Activated CD8-positive, alpha-beta memory T cell treated with anti-CD3 and anti-CD28 coated beads for 36 hours (primary cell): ENCODE data around the gene TAC4. TPM values are rescaled to one million over a fixed set of nuclear protein-coding genes. Genes with fewer than 3 reads are reported as not detected.

ENCODE experiments used
- CTCF ChIA-PET: fragments of 350-600 bp; sonication (Branson Sonifier 250); formaldehyde crosslinking; loops from one replicate; lab custom pipeline; 2021; ENCODE audit warnings: antibody characterized with exemption; lab: Charles Lee
- POLR2A ChIA-PET: fragments of 350-600 bp; sonication (Branson Sonifier 250); formaldehyde crosslinking; loops from one replicate; lab custom pipeline; 2021; ENCODE audit warnings: antibody characterized with exemption; lab: Charles Lee
- total RNA-seq, 2 experiments: library from RNA; stranded (reverse); gene quantifications; one replicate each; pipeline ENCODE4 v1.2.3, GENCODE V29; 2021

The TAC4 gene
- total RNA-seq, 2 experiments from 2014 or later: not detected

DNA sequence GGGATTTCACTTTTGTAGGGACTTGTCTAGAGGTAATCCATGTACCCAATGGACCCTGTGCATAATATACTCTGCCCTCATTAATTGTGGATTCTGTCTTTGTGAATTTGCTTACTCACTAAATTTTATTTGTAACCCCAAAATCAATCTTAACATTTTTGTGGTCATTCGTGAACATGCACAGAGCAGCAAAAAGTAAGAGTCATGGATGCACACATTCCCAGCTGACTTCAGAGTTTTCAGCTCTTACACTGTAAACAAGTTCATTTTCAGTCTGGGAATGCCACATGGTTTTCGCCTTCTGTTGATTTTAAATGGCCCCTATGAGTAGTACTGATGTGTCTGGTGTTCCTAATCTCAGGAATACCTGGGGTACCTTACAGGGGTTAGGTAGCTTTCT lies 24.3 kb downstream of the TAC4 start:
- POLR2A ChIA-PET: no interaction called here
- CTCF ChIA-PET: no interaction called here

DNA sequence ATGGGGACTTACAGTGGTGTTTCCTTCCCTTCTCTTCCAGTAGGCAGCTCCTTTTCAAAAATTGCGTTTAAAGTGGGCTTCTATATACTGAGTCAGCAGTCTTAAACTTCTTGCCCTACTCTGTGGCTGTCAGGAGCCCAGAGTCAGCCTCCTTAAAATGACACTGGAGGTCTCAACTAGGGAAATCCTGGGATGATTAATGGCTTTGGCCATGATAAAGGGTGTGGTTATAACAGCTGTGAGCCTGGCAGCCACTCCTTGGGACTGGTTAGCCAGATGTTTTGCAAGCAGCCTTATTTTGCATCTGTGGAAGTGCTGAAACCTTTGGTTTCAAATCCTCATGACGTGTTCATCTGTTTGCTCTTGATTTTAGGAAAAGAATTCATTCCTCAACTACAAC lies 25.0 kb downstream of the TAC4 start:
- ChIA-PET CTCF (interaction anchor here (0.6 kb wide), 1 partner anchor 165 kb away, joined by 4 read pairs; no protein-coding TSS in a partner anchor), POLR2A (no interaction called here)

DNA sequence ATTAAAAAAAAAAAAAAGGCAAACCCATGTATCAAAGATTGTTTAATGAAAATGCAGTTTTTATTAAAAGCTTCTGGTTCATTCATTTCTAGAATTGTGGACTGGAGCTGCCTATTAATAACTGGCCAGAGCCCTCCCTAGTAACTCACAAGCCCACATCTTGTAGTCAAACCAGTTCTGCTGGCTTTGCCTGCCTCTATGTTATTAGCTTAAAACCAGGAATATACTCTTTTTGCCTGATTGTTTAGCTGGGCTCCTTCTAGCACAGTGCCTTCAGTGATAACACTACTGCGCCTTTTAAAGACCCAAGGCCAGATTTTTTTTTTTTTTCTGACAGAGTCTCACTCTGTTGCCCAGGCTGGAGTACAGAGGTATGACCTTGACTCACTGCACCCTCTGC lies 26.0 kb downstream of the TAC4 start:
- CTCF ChIA-PET: interaction anchor here (1.1 kb wide), 1 partner anchor 265 kb away, joined by 3 read pairs; no protein-coding TSS in a partner anchor
- POLR2A ChIA-PET: interaction anchor here (0.7 kb wide), 1 partner anchor 1726 kb away, joined by 4 read pairs; no protein-coding TSS in a partner anchor

DNA sequence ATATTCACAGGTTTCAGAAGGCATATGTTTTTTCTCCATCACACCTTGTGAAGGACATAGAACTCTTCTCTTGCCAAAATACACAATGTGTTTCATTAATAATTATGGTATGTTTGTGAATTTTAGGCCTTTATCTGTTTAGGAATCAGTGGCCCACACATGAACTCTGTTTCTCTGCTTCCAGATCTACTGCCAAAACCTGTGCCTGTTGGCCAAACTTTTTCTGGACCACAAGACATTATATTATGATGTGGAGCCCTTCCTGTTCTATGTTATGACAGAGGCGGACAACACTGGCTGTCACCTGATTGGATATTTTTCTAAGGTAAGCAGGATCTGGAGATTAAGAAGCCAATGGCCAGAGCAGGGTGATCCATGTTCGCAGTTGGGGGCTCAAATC lies 26.4 kb downstream of the TAC4 start:
- POLR2A ChIA-PET: interaction anchor here (0.7 kb wide), 1 partner anchor 1725 kb away, joined by 4 read pairs; no protein-coding TSS in a partner anchor
- CTCF ChIA-PET: interaction anchor here (1.1 kb wide), 1 partner anchor 265 kb away, joined by 3 read pairs; no protein-coding TSS in a partner anchor

DNA sequence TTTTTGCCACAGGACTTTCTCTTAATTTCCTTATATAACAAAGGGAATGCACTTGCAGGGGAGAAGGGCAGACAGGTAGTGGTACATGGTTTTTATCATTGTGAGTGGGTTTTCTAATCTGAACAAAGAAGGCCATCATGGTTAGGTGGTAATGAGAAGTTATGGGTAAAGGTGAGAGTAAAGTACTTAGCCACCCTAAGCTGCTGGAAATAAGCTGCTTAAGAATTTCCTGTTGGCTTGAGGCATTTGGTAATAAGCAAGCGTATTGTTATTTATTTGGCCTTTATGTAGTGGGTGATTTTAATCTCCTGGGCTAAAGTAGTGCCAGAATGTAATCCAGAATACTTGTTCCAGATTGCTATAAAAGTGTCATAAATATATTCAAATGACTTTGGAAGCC lies 27.1 kb downstream of the TAC4 start:
- POLR2A ChIA-PET: no interaction called here

DNA sequence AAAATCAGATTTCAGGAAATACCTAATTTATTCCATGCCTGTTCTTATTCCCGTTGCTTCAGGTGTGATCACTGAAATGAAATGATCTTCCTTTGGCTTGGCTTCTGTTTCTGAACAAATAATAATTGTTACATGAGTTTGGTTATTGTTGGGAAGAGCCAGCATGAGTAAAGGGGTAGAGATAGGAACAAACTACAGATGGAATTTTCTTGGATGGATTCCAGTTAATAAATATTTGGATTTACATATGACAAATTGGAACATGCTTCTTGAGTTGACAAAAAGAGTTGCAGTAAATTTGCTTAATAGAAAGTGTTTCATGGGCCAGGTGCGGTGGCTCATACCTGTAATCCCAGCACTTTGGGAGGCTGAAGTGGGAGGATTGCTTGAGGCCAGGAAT lies 28.2 kb downstream of the TAC4 start:
- ChIA-PET POLR2A (interaction anchor here (0.6 kb wide), 1 partner anchor 57 kb away, joined by 7 read pairs; no protein-coding TSS in a partner anchor), CTCF (no interaction called here)

More for the DNA sequence above, 27.1 kb downstream of the TAC4 start:
- CTCF ChIA-PET: no interaction called here

DNA sequence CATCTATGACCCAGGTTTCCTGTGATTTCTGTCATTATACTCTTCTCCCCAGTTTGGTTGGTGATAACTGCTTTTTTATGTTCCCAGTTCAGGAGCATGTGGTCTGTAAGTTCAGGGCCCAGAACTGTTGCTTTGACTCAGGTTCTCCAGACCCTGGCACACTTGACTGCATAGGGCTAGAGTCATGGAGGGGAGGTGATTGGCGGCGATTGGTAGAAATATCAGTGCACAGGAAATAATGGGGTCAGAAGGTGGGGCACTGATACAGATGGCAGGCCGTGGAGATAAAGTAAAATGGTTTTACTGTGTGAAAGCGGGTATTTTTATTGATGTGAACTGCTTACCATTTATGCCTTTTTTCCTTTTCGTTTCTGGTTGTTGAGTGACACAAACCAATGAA lies 28.7 kb downstream of the TAC4 start:
- CTCF ChIA-PET: no interaction called here

DNA sequence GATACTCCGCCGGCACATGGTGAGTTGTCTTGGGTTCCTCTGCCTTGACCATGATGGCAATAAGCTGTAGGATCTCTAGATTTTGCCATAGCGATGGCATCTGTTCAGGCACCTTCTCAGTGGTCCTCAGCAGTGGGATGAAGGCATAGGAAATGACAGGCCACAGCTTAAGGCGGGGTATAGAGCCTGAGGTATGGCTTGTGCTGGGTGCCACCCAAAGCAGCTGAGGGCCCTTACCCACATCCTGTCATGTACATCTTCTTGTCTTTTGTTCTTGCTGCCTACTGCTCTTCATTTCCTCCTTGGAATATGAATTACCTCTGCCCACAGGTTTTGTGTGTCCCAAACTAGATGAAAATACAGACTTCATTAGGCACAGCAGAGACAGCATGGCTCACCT lies 29.9 kb downstream of the TAC4 start:
- ChIA-PET POLR2A (interaction anchor here (0.5 kb wide), 2 partner anchors 24 to 112 kb away, joined by 5 to 6 read pairs; no protein-coding TSS in a partner anchor), CTCF (interaction anchor here (0.7 to 2.0 kb wide), 2 partner anchors 247 to 261 kb away, joined by 3 to 6 read pairs; no protein-coding TSS in a partner anchor)

More for the DNA sequence above, 28.7 kb downstream of the TAC4 start:
- POLR2A ChIA-PET: no interaction called here

DNA sequence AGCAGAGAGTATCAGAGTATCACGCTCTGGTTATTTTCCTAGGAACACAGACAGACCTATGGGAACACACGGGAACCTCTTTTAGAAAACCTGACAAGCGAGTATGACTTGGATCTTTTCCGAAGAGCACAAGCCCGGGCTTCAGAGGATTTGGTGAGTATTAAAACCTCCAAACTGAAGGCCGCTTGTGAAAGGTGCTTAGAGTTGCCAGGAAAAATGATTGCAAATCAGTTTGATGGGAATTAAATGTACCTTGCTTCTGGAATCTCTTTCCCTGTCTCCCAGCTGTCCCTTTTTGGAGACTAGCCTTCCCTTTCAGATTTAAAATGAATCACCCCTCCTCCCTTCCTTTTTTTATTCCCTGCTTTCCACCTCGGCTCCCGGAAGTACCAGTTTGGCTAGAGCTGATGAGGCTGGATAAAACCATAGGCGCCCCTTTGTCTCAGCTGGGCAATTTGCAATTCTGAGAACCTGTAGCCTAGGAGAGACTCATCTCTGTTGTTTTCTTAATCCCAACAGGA lies 32.0 kb downstream of the TAC4 start:
- ChIA-PET CTCF (interaction anchor here (0.9 kb wide), 1 partner anchor 108 kb away, joined by 3 read pairs; the partner anchor contains the start of gene SLC35B1), POLR2A (no interaction called here)

DNA sequence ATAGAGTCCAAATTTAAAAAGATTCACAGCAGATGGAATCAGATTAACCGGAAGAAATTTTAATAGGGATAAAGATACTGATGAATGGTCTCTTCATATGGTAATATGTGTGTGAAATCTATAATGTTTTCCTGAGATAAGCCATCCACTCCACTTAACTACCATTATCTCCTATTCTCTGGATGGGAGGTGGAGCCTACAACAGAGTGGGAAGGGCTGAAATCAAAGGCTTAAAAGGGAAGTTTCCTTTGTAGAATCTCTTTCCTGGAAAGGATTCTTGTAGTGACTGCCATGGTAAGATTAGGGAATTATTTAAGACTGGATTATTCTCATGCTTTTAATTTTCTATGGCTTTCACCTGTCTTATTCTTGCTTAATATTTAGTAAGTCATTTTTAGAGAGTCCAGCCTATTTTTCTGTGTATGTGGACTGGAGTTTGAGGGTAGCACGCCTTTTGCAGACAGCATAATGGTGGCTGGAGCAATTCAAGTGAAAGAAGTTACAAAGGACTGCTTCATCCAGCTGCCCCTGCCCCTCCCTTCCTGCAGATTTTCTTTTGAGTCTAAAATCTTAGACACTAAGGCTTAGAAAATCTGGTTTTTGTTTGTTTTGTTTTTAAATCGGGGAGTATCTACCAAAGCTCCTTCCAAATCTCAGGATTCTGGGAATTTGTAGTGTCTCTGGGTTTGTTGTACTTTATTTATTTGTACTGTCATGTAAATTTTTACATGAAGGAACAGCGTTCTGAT lies 32.9 kb downstream of the TAC4 start:
- CTCF ChIA-PET: no interaction called here
- POLR2A ChIA-PET: no interaction called here

DNA sequence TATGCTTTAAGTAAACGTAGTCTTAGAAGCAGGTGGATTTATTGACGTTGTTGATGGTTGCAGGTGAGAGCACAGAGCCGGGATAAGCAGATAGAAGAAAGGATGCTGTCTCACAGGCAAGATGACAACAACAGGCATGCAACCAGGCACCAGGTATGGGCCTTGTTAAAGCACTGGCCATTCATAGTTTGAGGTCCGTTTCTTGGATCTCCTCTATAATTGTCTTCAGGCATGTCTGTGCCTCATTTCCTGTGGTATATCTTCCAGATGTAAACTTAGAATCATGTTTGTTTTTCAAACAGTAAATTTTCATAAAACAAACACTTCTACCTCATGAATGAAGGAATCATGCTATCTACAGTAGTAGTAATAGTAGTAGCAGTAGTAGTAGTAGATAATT lies 38.8 kb downstream of the TAC4 start:
- CTCF ChIA-PET: no interaction called here
- POLR2A ChIA-PET: no interaction called here

DNA sequence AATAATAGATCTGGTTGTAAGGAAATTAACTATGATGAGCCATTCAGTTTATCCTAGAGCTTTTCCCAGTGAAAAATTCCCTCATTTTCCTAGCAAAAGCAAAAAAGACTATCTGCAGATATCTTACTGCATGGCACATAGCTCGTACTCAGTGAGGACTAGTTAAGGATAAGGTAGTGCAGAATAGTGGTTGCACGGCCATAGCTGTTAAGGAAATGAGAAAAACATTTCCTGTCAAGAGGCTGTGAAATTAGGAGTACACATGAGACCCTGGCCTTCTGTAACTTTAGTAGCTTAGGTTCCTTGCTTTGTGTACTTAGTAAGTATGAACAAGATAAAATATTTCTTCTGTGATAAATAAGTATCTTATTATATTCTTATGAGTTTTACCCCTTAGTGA lies 49.1 kb downstream of the TAC4 start:
- POLR2A ChIA-PET: interaction anchor here (1.0 kb wide), 1 partner anchor 9 kb away, joined by 3 read pairs; no protein-coding TSS in a partner anchor
- CTCF ChIA-PET: interaction anchor here (0.9 to 1.3 kb wide), 3 partner anchors 90 to 229 kb away, joined by 3 read pairs; no protein-coding TSS in a partner anchor

DNA sequence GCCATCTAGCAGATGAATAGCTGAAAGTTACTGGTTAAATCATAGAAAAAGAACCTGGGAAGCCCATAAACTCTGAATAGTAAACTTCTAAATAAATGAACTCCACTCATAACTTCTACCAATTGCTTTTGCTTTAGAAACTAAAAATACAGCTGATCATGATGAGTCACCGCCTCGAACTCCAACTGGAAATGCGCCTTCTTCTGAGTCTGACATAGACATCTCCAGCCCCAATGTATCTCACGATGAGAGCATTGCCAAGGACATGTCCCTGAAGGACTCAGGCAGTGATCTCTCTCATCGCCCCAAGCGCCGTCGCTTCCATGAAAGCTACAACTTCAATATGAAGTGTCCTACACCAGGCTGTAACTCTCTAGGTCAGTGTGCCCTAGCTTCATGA lies 49.7 kb downstream of the TAC4 start:
- CTCF ChIA-PET: interaction anchor here (0.9 to 1.0 kb wide), 2 partner anchors 90 to 228 kb away, joined by 3 read pairs; no protein-coding TSS in a partner anchor
- POLR2A ChIA-PET: interaction anchor here (1.0 to 1.1 kb wide), 2 partner anchors 8 to 97 kb away, joined by 3 read pairs; no protein-coding TSS in a partner anchor

DNA sequence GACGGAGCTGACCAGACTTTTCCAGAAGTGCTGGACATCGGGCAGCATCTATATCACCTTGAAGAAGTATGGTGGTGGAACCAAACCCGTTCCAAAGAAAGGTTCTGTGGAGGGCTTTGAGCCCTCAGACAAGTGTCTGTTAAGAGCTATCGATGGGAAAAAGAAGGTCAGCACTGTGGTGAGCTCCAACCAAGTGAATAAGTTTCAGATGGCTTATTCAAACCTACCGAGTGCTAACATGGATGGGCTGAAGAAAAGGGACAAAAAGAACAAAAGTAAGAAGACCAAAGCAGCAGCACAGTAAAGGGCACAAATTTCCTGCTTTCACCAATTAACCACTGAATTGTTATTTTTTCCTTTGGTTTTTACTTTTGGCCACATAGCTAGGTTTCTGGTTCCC lies 52.5 kb downstream of the TAC4 start:
- CTCF ChIA-PET: no interaction called here
- POLR2A ChIA-PET: no interaction called here

DNA sequence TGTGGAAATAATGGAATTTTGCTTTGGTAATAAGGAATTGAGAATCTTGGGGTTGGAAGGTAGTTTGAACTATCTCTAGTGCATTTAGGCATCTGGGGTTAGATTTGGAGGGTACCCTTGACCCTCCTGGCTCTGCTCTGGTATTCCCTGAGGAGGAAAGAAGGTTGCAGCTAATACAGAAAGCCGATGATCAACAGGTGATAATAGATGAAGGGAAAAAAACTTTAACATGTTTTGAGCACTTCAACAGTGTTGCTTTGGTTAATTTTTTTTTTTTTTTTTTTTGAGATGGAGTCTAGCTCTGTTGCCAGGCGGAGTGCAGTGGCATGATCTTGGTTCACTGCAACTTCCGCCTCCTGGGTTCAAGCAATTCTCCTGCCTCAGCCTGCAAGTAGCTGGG lies 54.6 kb downstream of the TAC4 start:
- CTCF ChIA-PET: interaction anchor here (1.1 to 1.2 kb wide), 2 partner anchors 85 to 223 kb away, joined by 3 to 5 read pairs; partner anchors contain the start of gene SLC35B1
- POLR2A ChIA-PET: interaction anchor here (0.6 to 1.1 kb wide), 2 partner anchors 25 to 52 kb away, joined by 6 read pairs; no protein-coding TSS in a partner anchor

DNA sequence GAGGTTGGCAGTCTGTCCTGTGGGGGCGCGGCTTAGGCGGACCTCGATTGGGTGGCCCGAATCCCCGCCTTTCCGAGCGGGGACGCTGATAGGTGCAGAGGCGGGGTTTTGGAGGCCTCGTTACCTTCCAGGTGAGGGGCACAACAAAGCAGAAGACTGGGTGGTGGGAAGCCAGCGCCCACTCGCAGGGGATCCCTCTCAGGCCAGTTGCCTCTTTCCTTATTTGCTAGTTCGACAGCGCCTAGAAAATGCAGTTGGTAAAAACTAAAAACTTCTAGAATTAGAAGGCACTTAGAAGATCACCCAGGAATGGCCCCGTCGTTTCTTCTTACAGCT lies 58.7 kb downstream of the TAC4 start:
- ChIA-PET POLR2A (interaction anchor here (0.8 to 2.7 kb wide), 5 partner anchors 25 to 112 kb away, joined by 3 to 15 read pairs (median 9); partner anchors contain the start of genes FAM117A and SLC35B1), CTCF (interaction anchor here (1.6 kb wide), 1 partner anchor 81 kb away, joined by 9 read pairs; the partner anchor contains the start of gene SLC35B1)

DNA sequence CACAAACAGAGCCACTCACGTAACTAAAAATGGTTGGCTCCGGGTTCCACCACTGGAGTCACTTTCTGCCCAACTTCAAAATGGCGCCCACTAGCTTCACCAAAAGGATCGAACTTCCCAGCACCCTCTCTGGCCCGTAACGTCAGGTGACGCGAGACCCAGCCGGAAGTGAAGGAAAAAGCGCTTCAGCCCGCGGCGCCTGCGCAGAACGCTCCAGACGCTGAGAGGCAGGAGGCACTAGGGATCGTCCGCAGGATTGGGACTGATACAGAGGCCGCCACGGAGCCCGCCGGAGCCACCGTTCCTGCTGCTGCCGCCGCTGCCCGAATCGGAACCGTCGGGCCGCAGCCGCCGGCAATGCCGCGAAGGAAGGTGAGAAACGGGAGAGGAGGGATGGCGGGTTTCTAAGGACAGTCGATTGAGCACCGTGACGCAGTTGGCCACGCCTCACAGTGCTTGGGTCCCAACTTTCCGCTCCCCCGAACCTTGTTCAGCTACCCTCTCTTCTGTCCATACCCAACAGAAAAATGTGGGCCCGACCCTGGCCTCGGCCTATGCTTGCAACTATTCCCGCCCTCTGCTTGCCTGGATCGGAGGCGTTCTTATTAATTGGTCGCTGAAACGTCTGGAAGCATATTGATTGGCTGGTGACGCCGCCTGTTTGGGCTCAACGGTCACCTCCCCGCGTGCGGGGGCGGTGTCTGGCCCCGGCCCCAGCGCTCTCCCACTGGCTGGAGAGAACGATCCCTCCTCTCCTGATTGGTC lies 59.2 kb downstream of the TAC4 start, which contains the start of gene KAT7:
Gene KAT7 (plus strand): TSS at position 204 of the 765 bp plus-strand sequence. CDS start 154 bp downstream, at position 358.
- CTCF ChIA-PET: interaction anchor here (1.0 to 1.6 kb wide), 3 partner anchors 25 to 205 kb away, joined by 3 to 9 read pairs (median 3); partner anchors contain the start of genes FAM117A and SLC35B1
- POLR2A ChIA-PET: interaction anchor here (0.6 to 2.7 kb wide), 7 partner anchors 25 to 111 kb away, joined by 3 to 15 read pairs (median 4); partner anchors contain the start of genes FAM117A and SLC35B1
